ENCODE data around the gene GAK.

GRCh38 chr4:932713-933070 is 576 bp upstream of the GAK start:
- TF ChIP-seq CTCF (IDR thresholded peaks at IDR 0.05), result no peak
- no peak for TF ChIP-seq POLR2A (IDR thresholded peaks at IDR 0.05)
- TF ChIP-seq POLR2AphosphoS5 (IDR thresholded peaks at IDR 0.05), result no peak
- no peak for TF ChIP-seq EP300 (IDR thresholded peaks at IDR 0.05)

All from gastroesophageal sphincter (tissue), 3 donors.